Neural progenitor cell (in vitro differentiated cells): ENCODE data around the gene OTULIN. TPM values are rescaled to one million over a fixed set of nuclear protein-coding genes. Genes with fewer than 3 reads are reported as not detected.
A peak's percentile ranks its signal among the peaks of the same experiment; 100 is the strongest.

Source experiments
- DNase-seq: peaks from one replicate; pipeline ENCODE4 v3.0.0-alpha.2; 2016; ENCODE audit warnings: low spot score
- H2AFZ ChIP-seq: fragments of 200-600 bp; sonication (generic); replicated peaks from 2 replicates; pipeline ENCODE4 v1.6.1; 2016; ENCODE audit warnings: antibody characterized with exemption
- H3F3A ChIP-seq: fragments of 200-600 bp; sonication (generic); 2 replicates; pipeline ENCODE4 v1.6.1; 2016; ENCODE audit warnings: antibody characterized with exemption, low read depth
- H3K27ac ChIP-seq: fragments of 200-600 bp; sonication (generic); 2 replicates; pipeline ENCODE4 v1.5.1; 2016; ENCODE audit warnings: mild to moderate bottlenecking
- H3K27me3 ChIP-seq: fragments of 200-600 bp; sonication (generic); 2 replicates; pipeline ENCODE4 v1.6.1; 2016; ENCODE audit warnings: mild to moderate bottlenecking, moderate library complexity
- H3K36me3 ChIP-seq: fragments of 200-600 bp; sonication (generic); 2 replicates; pipeline ENCODE4 v1.5.1; 2016
- H3K4me1 ChIP-seq: fragments of 200-600 bp; sonication (generic); 2 replicates; pipeline ENCODE4 v1.6.1; 2016; ENCODE audit warnings: mixed run types
- H3K4me2 ChIP-seq: fragments of 200-600 bp; sonication (generic); 2 replicates; pipeline ENCODE4 v1.6.1; 2016
- H3K4me3 ChIP-seq: fragments of 200-600 bp; sonication (generic); 2 replicates; pipeline ENCODE4 v1.5.1; 2016
- H3K79me2 ChIP-seq: fragments of 200-600 bp; sonication (generic); 2 replicates; pipeline ENCODE4 v1.6.1; 2016; ENCODE audit warnings: low read depth
- H3K9ac ChIP-seq: fragments of 200-600 bp; sonication (generic); 2 replicates; pipeline ENCODE4 v1.6.1; 2016
- H3K9me3 ChIP-seq: fragments of 200-600 bp; sonication (generic); 2 replicates; pipeline ENCODE4 v1.5.1; 2016; ENCODE audit warnings: low read depth
- H4K20me1 ChIP-seq: fragments of 200-600 bp; sonication (generic); 2 replicates; pipeline ENCODE4 v1.6.1; 2016; ENCODE audit warnings: low read depth
- H3K27ac Mint-ChIP-seq: 3 replicates; pipeline ENCODE4 v1.8.0; 2021; ENCODE audit warnings: mixed read lengths
- H3K27me3 Mint-ChIP-seq: 2 replicates; pipeline ENCODE4 v1.8.0; 2022; ENCODE audit warnings: low read depth, mild to moderate bottlenecking, inconsistent platforms, moderate library complexity, mixed read lengths; ENCODE audit not compliant: insufficient read depth
- H3K36me3 Mint-ChIP-seq: 3 replicates; pipeline ENCODE4 v1.8.0; 2021; ENCODE audit warnings: mixed read lengths
- H3K4me1 Mint-ChIP-seq: 3 replicates; pipeline ENCODE4 v1.8.0; 2021; ENCODE audit warnings: mixed read lengths
- H3K4me3 Mint-ChIP-seq: 3 replicates; pipeline ENCODE4 v1.8.0; 2021; ENCODE audit warnings: mild to moderate bottlenecking, moderate library complexity, mixed read lengths
- H3K9me3 Mint-ChIP-seq: 3 replicates; pipeline ENCODE4 v1.8.0; 2020; ENCODE audit warnings: mixed read lengths
- EZH2 ChIP-seq: fragments of 200-600 bp; sonication (generic); IDR thresholded peaks from 2 replicates; pipeline ENCODE4 v1.6.1; 2017; ENCODE audit warnings: antibody characterized with exemption, mild to moderate bottlenecking, moderate library complexity
- EZH2phosphoT487 ChIP-seq: fragments of 200-600 bp; sonication (generic); IDR thresholded peaks from 2 replicates; pipeline ENCODE4 v1.6.1; 2017; ENCODE audit warnings: antibody characterized with exemption
- total RNA-seq: library from RNA; depleted of rRNA; stranded (reverse); fragments of >200 nt; gene quantifications from 2 replicates; pipeline ENCODE4 v1.2.3, GENCODE V29; 2015; ENCODE audit warnings: low replicate concordance
- TF ChIP-seq, protein P1 (sequence below): fragments of 200-600 bp; sonication (generic); IDR thresholded peaks from 2 replicates; pipeline ENCODE4 v1.5.1; 2017; ENCODE audit warnings: antibody characterized with exemption, mild to moderate bottlenecking

OTULIN gene
- total RNA-seq, 1 donor from 2014 or later = 23.1 TPM

DNA sequence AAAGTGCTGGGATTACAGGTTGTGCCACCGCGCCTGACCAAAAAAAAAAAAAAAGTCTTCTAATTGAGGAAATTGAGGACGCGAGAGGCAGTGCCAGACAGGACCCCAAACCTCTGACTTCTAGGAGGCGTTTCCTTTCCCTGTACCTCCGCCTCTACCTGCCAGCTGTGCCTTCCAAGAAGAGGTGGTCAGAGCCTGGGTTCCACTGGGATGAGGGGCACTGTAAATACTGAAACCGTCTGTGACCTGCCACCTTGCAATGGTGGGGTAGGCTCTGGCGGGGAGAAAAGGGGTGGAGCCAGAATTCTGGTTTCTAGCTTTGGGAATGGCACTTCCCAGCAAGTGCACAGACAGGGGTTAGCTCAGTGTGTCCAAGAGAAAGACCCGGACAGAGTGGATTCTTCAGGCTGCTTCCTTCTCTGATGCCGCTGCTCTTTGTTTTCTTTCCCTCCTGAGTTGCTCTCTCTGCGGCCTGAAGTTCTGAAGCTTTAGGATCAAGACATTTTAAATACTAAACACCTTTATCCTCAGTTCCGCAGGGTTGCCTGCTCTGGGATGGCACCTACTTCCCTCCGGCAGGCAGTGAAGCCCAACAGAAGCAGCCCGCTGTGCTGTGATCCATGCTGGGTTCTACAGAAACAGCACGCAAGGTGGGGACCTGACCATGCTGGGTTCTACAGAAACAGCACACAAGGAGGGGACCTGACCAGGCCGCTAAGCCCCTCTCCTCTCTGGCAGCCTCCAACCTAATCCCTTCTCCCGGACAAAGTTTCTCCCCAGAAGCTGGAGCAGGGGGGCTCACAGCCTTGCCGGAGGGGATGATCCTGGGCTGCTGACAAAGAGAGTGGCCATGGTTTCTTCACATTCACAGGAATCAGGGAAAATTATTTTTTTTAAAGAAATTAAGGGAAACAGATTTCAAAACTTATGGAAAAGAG lies 65.2 kb downstream of the OTULIN start:
- peaks cover 43% of the 10 kb centered on the region for H3K4me1 Mint-ChIP-seq
- no peak overlapping the region for H3K4me3 Mint-ChIP-seq
- Histone ChIP-seq H4K20me1 (peaks cover 6% of the 10 kb centered on the region), H3K79me2 (no peaks in the 10 kb centered on the region), H2AFZ (no peak overlapping the region), H3K4me1 (peaks cover 28% of the 10 kb centered on the region), H3K4me3 (no peak overlapping the region), H3K27ac (no peak overlapping the region), H3K9me3 (no peaks in the 10 kb centered on the region), H3K27me3 (no peaks in the 10 kb centered on the region), H3K9ac (no peak overlapping the region), H3K4me2 (peak overlapping the region; percentile 30), H3K36me3 (no peaks in the 10 kb centered on the region), H3F3A (peaks cover 30% of the 10 kb centered on the region)
- peaks cover 7% of the 10 kb centered on the region for H3K27me3 Mint-ChIP-seq
- H3K27ac Mint-ChIP-seq = peak overlapping the region; percentile 12
- no peaks in the 10 kb centered on the region for H3K36me3 Mint-ChIP-seq
- DNase-seq = peak; percentile 61
- no peaks in the 10 kb centered on the region for H3K9me3 Mint-ChIP-seq
- TF ChIP-seq, protein P1, sequence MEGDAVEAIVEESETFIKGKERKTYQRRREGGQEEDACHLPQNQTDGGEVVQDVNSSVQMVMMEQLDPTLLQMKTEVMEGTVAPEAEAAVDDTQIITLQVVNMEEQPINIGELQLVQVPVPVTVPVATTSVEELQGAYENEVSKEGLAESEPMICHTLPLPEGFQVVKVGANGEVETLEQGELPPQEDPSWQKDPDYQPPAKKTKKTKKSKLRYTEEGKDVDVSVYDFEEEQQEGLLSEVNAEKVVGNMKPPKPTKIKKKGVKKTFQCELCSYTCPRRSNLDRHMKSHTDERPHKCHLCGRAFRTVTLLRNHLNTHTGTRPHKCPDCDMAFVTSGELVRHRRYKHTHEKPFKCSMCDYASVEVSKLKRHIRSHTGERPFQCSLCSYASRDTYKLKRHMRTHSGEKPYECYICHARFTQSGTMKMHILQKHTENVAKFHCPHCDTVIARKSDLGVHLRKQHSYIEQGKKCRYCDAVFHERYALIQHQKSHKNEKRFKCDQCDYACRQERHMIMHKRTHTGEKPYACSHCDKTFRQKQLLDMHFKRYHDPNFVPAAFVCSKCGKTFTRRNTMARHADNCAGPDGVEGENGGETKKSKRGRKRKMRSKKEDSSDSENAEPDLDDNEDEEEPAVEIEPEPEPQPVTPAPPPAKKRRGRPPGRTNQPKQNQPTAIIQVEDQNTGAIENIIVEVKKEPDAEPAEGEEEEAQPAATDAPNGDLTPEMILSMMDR = no peak
- TF ChIP-seq EZH2phosphoT487 (no peak), EZH2 (no peak)

DNA sequence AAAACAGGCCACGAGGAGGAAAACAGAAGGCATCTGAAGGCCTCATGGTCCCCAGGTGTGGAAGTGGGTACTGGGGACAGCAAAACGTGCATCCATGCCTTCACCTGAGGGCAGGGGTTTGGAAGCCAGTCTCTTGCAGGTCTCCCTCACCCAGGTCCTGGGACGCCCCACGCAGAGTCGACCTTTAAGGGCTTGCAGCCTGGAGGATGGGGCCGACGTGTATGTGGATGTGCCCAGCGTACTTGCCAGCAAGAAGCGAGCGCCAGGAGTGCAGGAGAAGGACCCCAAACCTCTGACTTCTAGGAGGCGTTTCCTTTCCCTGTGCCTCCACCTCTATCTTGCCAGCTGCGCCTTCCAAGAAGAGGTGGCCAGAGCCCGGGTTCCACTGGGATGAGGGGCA lies 65.9 kb downstream of the OTULIN start:
- Histone ChIP-seq H3K4me2 (peak overlapping the region; percentile 30), H3K4me3 (no peak overlapping the region), H3K79me2 (no peaks in the 10 kb centered on the region), H3F3A (peaks cover 30% of the 10 kb centered on the region), H3K27me3 (no peaks in the 10 kb centered on the region), H4K20me1 (peaks cover 6% of the 10 kb centered on the region), H3K9me3 (no peaks in the 10 kb centered on the region), H3K27ac (no peak overlapping the region), H3K36me3 (no peaks in the 10 kb centered on the region), H3K9ac (no peak overlapping the region), H3K4me1 (peaks cover 28% of the 10 kb centered on the region), H2AFZ (no peak overlapping the region)
- Mint-ChIP-seq H3K4me3 (no peak overlapping the region), H3K4me1 (peaks cover 43% of the 10 kb centered on the region), H3K36me3 (no peaks in the 10 kb centered on the region), H3K9me3 (no peaks in the 10 kb centered on the region), H3K27me3 (peaks cover 7% of the 10 kb centered on the region), H3K27ac (peak overlapping the region; percentile 46)
- TF ChIP-seq EZH2 = no peak
- TF ChIP-seq, protein P1 = no peak
- no peak for TF ChIP-seq EZH2phosphoT487
- DNase-seq = no peak

DNA sequence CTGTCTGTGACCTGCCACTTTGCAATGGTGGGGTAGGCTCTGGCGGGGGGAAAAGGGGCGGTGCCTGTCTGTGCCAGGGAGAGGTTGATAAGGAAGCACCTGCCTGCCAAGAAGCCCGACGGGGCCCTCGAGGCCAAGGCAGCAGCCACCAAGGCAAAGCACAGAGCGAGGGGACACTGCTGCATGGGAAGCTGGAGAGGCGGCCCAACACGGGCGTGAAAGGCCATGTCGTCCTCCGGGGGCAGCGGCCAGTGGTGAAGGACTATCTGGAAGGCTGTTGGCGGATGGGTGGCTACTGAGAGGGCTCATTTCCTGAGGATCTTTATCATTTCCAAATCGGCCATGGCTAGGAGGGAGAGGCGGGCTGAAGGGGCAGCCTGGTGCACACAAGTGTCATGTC lies 66.4 kb downstream of the OTULIN start:
- Mint-ChIP-seq H3K4me1 (peaks cover 42% of the 10 kb centered on the region), H3K36me3 (no peaks in the 10 kb centered on the region), H3K27ac (peak overlapping the region; percentile 46), H3K4me3 (no peak overlapping the region), H3K27me3 (peaks cover 7% of the 10 kb centered on the region), H3K9me3 (no peaks in the 10 kb centered on the region)
- no peak overlapping the region for H3K4me3 ChIP-seq
- no peaks in the 10 kb centered on the region for H3K9me3 ChIP-seq
- peaks cover 30% of the 10 kb centered on the region for H3F3A ChIP-seq
- H2AFZ ChIP-seq = no peak overlapping the region
- DNase-seq = no peak
- TF ChIP-seq, protein P1 = no peak
- no peak for TF ChIP-seq EZH2phosphoT487
- TF ChIP-seq EZH2 = no peak
- peaks cover 28% of the 10 kb centered on the region for H3K4me1 ChIP-seq
- H4K20me1 ChIP-seq = peaks cover 6% of the 10 kb centered on the region
- no peaks in the 10 kb centered on the region for H3K79me2 ChIP-seq
- no peak overlapping the region for H3K4me2 ChIP-seq
- H3K27me3 ChIP-seq = no peaks in the 10 kb centered on the region
- H3K36me3 ChIP-seq = no peaks in the 10 kb centered on the region
- no peak overlapping the region for H3K9ac ChIP-seq
- H3K27ac ChIP-seq = no peak overlapping the region
